Hepatocyte (in vitro differentiated cells): ENCODE measurements around the gene AKAP1. TPM values are rescaled to one million over a fixed set of nuclear protein-coding genes. Genes with fewer than 3 reads are reported as not detected.

Experiments used
- DNase-seq: peaks from one replicate; pipeline ENCODE4 v3.0.0-alpha.2; 2016; ENCODE audit warnings: low spot score
- H2AFZ ChIP-seq: fragments of 200-600 bp; sonication (generic); 2 replicates; pipeline ENCODE4 v1.6.0; 2016; ENCODE audit warnings: antibody characterized with exemption, mild to moderate bottlenecking
- H3K27ac ChIP-seq: fragments of 200-600 bp; sonication (generic); 2 replicates; pipeline ENCODE4 v1.5.1; 2016; ENCODE audit warnings: mild to moderate bottlenecking
- H3K27me3 ChIP-seq: fragments of 200-600 bp; sonication (generic); 2 replicates; pipeline ENCODE4 v1.6.1; 2016
- H3K36me3 ChIP-seq: fragments of 200-600 bp; sonication (generic); replicated peaks from 2 replicates; pipeline ENCODE4 v1.5.1; 2016; ENCODE audit warnings: low read depth; ENCODE audit not compliant: insufficient read depth
- H3K4me1 ChIP-seq: fragments of 200-600 bp; sonication (generic); 2 replicates; pipeline ENCODE4 v1.5.1; 2016; ENCODE audit warnings: mild to moderate bottlenecking, moderate library complexity; ENCODE audit not compliant: insufficient read depth
- H3K4me2 ChIP-seq: fragments of 200-600 bp; sonication (generic); 2 replicates; pipeline ENCODE4 v1.6.0; 2016
- H3K4me3 ChIP-seq: fragments of 200-600 bp; sonication (generic); 2 replicates; pipeline ENCODE4 v1.5.1; 2016; ENCODE audit warnings: mild to moderate bottlenecking
- H3K79me2 ChIP-seq: fragments of 200-600 bp; sonication (generic); 2 replicates; pipeline ENCODE4 v1.6.0; 2017; ENCODE audit warnings: mild to moderate bottlenecking
- H3K9me2 ChIP-seq: fragments of 200-600 bp; sonication (generic); replicated peaks from 2 replicates; pipeline ENCODE4 v1.6.0; 2017; ENCODE audit warnings: mild to moderate bottlenecking; ENCODE audit not compliant: insufficient read depth
- H3K9me3 ChIP-seq: fragments of 200-600 bp; sonication (generic); 2 replicates; pipeline ENCODE4 v1.5.1; 2016; ENCODE audit warnings: low read depth, mild to moderate bottlenecking
- H4K20me1 ChIP-seq: fragments of 200-600 bp; sonication (generic); 2 replicates; pipeline ENCODE4 v1.6.0; 2016; ENCODE audit warnings: mild to moderate bottlenecking; ENCODE audit not compliant: insufficient read depth, poor library complexity, severe bottlenecking
- CTCF ChIP-seq: fragments of 200-600 bp; sonication (generic); IDR thresholded peaks from 2 replicates; pipeline ENCODE4 v1.5.1; 2016; ENCODE audit warnings: antibody characterized with exemption, mild to moderate bottlenecking; ENCODE audit not compliant: poor library complexity
- EZH2 ChIP-seq: fragments of 200-600 bp; sonication (generic); IDR thresholded peaks from 2 replicates; pipeline ENCODE4 v1.6.1; 2016; ENCODE audit warnings: antibody characterized with exemption, mild to moderate bottlenecking, borderline replicate concordance
- EZH2phosphoT487 ChIP-seq: fragments of 200-600 bp; sonication (generic); IDR thresholded peaks from one replicate; pipeline ENCODE4 v1.6.1; 2018; ENCODE audit warnings: antibody characterized with exemption, mild to moderate bottlenecking, low read depth, moderate library complexity; ENCODE audit not compliant: unreplicated experiment, severe bottlenecking
- WGBS: methylation state at CpG from one replicate; pipeline ENCODE4 v1.1.6; 2016; ENCODE audit warnings: low lambda C conversion rate; ENCODE audit errors: missing lambda C conversion rate; 5-methylcytosine and 5-hydroxymethylcytosine counted together
- polyA plus RNA-seq: library from polyadenylated mRNA; unstranded; fragments of >200 nt; fragmentation: Nextera tagmentation; extraction: Ambion mirVana; gene quantifications from 2 replicates; pipeline ENCODE4 v1.2.1, GENCODE V29; 2016
- total RNA-seq: library from RNA; depleted of rRNA; stranded (reverse); fragments of >200 nt; gene quantifications from 2 replicates; pipeline ENCODE4 v1.2.3, GENCODE V29; 2014

AKAP1 gene
- total and polyA plus RNA-seq, 2 experiments from 2014 or later = 33.0 to 46.7 TPM

GRCh38 chr17:57110152-57110542 is 25.1 kb downstream of the AKAP1 start:
- DNase-seq = no peak
- WGBS = 67% methylated on average over 5 of the region's 5 CpGs
- H3K4me1 ChIP-seq = peaks cover 37% of the 10 kb centered on the region
- no peak overlapping the region for H3K27ac ChIP-seq
- TF ChIP-seq CTCF (no peak), EZH2 (no peak), EZH2phosphoT487 (no peak)
- H3K4me2 ChIP-seq = no peak overlapping the region
- no peaks in the 10 kb centered on the region for H3K9me2 ChIP-seq
- H3K36me3 ChIP-seq = no peaks in the 10 kb centered on the region
- H3K27me3 ChIP-seq = no peaks in the 10 kb centered on the region
- peaks cover 45% of the 10 kb centered on the region for H3K79me2 ChIP-seq
- no peaks in the 10 kb centered on the region for H4K20me1 ChIP-seq
- no peak overlapping the region for H2AFZ ChIP-seq
- H3K9me3 ChIP-seq = no peaks in the 10 kb centered on the region
- H3K4me3 ChIP-seq = no peak overlapping the region

- no peak for DNase-seq
- Histone ChIP-seq H3K27me3 (no peaks in the 10 kb centered on the region), H3K4me3 (no peak overlapping the region), H3K9me3 (no peaks in the 10 kb centered on the region), H4K20me1 (no peaks in the 10 kb centered on the region), H2AFZ (no peak overlapping the region), H3K4me1 (peaks cover 37% of the 10 kb centered on the region), H3K9me2 (no peaks in the 10 kb centered on the region), H3K36me3 (no peaks in the 10 kb centered on the region), H3K79me2 (peaks cover 39% of the 10 kb centered on the region), H3K27ac (no peak overlapping the region), H3K4me2 (no peak overlapping the region)
- WGBS = 81% methylated on average over 12 of the region's 12 CpGs
- TF ChIP-seq EZH2 (no peak), EZH2phosphoT487 (no peak), CTCF (no peak)
Measured at GRCh38 chr17:57110579-57111325, 25.7 kb downstream of the AKAP1 start.

- H3K9me3 ChIP-seq = no peaks in the 10 kb centered on the region
- no peaks in the 10 kb centered on the region for H3K36me3 ChIP-seq
- H3K27me3 ChIP-seq = no peaks in the 10 kb centered on the region
- H3K4me2 ChIP-seq = no peak overlapping the region
- H2AFZ ChIP-seq = no peak overlapping the region
- peaks cover 33% of the 10 kb centered on the region for H3K79me2 ChIP-seq
- no peak for TF ChIP-seq EZH2
- no peaks in the 10 kb centered on the region for H4K20me1 ChIP-seq
- WGBS = 92% methylated on average over 3 of the region's 3 CpGs
- H3K27ac ChIP-seq = no peak overlapping the region
- no peak for DNase-seq
- peaks cover 31% of the 10 kb centered on the region for H3K4me1 ChIP-seq
- H3K9me2 ChIP-seq = no peaks in the 10 kb centered on the region
- H3K4me3 ChIP-seq = no peak overlapping the region
Measured at GRCh38 chr17:57111386-57111785, 26.3 kb downstream of the AKAP1 start.

- H2AFZ ChIP-seq = no peak overlapping the region
- no peaks in the 10 kb centered on the region for H3K9me2 ChIP-seq
- TF ChIP-seq EZH2phosphoT487 = no peak
- TF ChIP-seq CTCF = no peak
- TF ChIP-seq EZH2 = no peak
- no peaks in the 10 kb centered on the region for H3K36me3 ChIP-seq
- 80% methylated on average over 6 of the region's 6 CpGs for WGBS
- no peaks in the 10 kb centered on the region for H3K27me3 ChIP-seq
- H4K20me1 ChIP-seq = no peaks in the 10 kb centered on the region
- no peak overlapping the region for H3K4me3 ChIP-seq
- peaks cover 18% of the 10 kb centered on the region for H3K4me1 ChIP-seq
- DNase-seq = no peak
- no peak overlapping the region for H3K27ac ChIP-seq
- H3K79me2 ChIP-seq = peaks cover 28% of the 10 kb centered on the region
- no peaks in the 10 kb centered on the region for H3K9me3 ChIP-seq
- no peak overlapping the region for H3K4me2 ChIP-seq
Measured at GRCh38 chr17:57113011-57113410, 28.0 kb downstream of the AKAP1 start.
